HG03060 (cell line): Measurements from ENCODE around the gene NOD2.

Experiments used
- ATAC-seq: cut with Tn5 transposase; IDR thresholded peaks from one replicate; pipeline ENCODE4 v1.9.1; 2021; ENCODE audit warnings: low read depth, moderate number of reproducible peaks; ENCODE audit not compliant: unreplicated experiment

NOD2 gene

DNA sequence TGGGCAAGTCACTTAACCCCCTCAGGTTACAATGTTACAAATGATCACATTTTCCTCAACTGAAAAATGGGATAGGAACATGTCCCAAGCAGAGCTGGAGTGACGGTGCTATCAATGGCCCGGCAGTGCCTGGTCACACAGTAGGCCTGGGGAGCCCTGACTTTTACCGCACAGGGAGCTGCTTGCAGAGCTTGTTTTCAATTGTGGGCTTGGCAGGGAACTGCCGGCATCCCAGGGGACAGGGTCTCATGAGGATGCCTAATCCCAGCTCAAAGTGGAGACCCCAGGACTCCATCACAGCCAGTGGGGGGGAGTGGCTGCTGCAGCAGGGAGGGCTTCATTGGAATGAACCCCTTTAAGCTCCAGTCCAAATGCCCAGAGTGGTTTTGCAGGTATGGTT lies 23.7 kb upstream of the NOD2 start:
- ATAC-seq, result no peak

DNA sequence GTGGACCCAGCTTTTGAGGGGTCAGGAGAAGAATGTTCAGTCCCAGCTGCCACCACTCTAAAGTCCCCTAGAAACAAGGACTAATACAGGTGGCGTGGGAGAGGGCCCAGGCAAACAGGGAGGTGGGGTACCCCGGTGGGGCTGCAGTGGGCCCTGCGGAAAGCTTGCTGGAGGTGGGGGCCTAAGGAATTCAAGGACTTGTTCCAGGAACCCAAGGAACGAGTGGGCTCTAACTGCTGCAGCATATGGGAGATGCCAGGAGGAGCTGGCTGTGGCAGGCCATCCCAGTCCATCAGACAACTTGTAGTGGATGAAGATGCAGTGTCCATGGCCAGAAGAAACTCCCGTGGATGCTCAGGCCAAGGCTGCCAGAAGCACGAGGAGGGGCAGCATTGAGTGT lies 22.9 kb upstream of the NOD2 start:
- no peak for ATAC-seq

DNA sequence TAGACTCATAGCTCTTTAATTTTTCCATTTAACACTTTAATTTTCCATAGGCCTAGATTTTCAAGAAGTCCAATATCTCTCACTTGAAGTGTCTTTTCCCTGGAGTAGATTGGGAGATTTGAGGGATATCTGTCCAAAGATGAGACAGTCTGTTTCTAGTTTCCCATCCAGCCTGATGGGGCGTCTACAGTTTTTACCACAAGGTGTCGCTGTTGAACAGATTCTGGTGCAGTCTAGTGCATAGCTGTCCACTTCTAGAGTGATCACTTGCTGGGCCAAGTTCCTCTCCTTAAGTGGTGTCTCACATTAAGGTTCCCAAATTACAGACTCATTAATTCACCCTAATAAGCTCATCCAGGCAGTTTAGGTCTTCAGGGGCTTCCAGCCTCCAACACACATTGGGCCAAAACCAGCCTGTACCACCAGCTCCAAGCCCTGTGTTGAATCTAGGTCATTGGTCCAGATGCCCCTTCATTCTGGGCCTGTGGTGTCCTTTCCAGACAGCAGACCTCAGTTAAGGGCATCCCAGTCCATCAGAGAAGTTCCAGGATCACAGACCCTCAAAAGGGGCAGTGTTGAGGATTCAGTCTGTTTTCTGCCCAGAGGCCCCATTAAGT lies 21.7 kb upstream of the NOD2 start:
- ATAC-seq, result no peak

DNA sequence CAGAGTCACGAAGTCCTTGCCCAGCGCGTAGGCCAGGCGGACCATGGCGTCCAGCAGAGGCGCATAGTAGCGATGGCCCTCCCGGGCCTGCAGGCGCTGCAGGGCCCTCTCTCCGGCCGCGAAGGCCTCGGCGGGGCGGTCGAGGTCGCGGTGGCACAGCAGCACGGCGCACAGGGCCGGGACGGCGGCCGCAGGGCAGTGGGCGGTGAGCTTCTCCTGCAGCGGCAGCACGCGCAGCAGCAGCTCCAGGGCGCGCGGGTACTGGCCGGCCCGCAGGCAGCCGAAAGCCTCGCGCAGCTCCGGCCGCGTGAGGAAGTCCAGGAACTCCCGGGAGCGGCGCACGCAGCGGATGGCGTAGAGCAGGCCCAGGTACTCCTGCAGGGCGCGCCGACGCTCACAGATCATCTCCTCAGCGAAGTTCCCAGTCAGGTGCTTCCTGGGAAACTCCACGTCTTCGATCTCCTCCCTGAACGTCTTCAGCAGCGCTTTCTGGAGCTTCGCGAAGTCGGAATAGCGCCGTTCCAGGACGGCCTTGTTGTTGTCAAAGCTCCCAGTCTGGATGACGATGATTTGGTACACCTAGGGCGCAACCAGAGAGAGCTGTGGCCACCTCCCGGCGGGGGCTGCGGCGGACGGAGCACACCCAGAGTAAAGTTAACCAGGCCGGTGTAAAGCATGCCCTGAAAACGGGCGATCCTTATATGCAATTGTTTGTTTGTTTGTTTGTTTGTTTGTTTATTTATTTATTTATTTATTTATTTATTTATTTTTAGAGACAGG lies 19.7 kb upstream of the NOD2 start:
- no peak for ATAC-seq

DNA sequence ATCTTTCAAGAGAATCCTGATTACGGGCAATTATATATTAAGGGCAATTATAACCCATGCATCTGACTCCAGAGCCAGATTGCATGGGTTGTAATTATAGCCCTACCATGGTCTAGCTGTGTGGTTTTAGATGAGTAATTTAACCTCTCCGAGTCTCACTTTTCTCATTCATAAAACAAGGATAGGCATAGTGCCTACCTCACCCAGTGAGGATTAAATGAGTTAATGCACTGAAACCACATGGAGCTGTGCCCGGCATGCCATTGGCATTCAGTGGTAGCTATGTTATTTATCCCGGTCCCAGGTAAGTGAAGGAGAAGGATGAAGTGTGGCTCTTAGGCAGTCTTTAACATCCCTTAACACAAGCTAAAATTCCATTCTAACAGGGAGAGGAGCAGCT lies 18.6 kb upstream of the NOD2 start:
- no peak for ATAC-seq

DNA sequence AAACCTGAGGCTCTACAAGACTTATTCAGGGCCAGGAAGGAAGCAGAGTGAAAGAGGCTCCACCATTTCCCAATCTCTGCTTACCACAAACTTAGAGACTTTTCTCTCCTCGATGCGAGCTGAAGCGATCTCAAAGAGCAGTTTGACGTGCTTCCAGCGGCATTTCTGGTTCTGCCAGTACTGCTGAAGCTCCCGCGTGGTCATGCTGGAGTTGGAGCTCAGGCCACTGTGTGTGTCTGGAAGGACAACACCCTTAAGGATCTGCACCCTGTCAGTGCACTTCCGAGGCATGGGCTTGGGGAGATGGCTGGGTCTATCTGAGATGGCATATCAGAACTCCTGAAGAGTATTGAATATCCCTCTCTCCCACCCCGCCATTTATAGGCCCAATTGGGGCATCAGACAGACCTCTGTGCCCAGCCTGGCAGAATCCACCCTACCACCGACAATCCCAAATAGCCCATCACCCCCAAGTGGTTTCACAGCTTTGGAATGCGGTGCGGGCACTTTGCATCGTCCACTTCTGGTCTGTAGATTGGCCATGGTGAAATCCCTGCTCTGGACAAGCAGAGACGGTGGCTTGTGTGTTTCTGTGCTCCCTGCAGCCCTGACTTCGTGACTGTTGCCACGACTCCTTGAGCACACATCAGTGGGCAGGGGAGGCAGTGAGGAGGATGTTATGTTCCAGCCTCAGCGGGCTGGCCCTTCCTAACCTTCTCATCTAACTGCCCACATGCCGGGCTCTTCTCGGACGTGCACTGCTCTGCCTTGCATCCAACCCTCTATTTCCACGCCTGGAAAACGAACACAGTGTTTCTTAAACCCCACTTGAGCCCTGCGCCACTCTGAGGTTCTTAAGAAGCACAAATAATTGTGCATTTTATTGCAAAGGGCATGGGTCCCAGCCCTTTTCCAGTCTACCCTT lies 17.5 kb upstream of the NOD2 start:
- ATAC-seq, result no peak

DNA sequence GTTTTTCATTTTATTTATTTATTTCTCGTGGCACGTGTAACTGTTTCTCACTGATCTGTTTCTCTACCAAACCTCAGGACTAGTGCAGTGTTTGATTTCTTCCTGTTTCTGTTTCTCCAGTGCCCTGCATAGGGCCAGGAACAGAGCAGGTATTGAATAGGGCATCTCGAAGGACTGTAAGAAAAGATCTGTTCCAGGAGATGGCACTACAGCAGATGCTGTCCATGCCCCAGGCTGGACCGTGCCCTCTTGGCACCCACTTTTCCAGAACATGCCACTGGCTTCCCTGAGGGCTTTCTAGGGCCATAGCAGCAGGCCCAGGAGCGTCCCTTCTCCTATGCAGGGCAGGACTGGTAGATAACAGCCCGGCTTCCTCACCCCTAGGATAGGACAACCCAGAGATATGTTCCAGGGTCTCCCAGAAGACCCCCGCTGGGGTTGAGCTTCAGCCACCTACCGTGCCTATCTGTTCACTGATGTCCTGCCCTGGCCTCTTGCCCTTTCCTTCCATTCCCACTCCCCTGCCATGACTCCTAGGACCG lies 16.7 kb upstream of the NOD2 start:
- no peak for ATAC-seq

DNA sequence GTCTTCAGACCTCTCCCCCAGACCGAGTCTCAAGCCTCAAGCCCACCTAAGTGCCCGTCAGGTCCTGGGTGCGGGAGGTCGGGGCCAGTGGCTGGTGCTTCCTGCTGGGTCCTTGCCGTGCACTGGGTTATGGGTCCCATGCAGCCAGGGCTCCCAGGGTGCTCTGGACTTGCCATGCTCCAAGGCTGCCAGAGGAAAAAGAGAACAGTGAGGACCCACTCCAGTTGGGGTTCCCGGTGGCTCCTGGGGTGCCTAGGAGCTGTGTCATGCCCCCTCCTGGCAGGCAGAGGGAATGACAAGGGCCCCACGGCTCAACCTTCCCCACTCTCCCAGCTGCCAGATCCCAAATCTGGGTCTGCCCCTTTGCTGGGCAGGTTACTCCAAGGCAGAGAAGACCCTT lies 16.1 kb upstream of the NOD2 start:
- no peak for ATAC-seq

DNA sequence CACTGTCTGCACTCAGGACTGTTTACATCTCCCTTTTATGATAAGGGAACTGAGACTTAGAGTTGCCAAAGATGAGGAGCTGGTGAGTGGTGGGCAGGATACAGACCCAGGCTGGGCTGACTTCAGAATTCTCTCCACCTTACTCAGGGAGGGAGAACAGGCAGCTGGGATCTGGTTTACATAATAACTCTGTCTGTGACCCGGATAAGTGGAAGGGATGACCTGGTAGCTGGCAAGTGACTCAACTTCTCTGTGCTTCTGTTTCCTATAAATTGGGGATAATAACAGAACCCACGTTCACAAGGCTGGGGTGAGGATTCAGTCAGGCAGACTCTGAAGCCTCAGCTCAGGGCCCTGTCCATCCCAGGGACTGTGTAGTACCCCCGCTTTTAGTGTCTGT lies 14.9 kb upstream of the NOD2 start:
- ATAC-seq, result no peak

DNA sequence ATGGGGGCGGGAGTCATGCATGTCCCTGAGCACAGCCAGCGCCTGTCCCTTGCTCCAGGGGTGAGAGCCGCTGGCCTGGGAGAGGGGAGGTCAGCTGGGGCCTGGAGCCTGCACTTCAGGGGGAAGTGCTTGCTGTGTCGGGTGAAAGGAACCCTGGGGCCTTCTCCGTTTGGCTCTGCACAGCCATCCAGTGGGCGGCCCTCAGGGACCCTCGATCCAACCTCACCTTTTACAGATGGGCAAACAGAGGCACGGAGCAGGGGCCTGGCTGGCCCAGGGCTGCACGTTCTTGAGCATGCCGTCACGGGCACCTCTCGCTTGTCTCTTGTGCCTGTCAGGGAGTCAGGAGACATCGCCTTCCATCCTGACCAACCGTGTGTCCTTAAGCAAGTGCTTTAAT lies 14.1 kb upstream of the NOD2 start:
- ATAC-seq, result no peak

DNA sequence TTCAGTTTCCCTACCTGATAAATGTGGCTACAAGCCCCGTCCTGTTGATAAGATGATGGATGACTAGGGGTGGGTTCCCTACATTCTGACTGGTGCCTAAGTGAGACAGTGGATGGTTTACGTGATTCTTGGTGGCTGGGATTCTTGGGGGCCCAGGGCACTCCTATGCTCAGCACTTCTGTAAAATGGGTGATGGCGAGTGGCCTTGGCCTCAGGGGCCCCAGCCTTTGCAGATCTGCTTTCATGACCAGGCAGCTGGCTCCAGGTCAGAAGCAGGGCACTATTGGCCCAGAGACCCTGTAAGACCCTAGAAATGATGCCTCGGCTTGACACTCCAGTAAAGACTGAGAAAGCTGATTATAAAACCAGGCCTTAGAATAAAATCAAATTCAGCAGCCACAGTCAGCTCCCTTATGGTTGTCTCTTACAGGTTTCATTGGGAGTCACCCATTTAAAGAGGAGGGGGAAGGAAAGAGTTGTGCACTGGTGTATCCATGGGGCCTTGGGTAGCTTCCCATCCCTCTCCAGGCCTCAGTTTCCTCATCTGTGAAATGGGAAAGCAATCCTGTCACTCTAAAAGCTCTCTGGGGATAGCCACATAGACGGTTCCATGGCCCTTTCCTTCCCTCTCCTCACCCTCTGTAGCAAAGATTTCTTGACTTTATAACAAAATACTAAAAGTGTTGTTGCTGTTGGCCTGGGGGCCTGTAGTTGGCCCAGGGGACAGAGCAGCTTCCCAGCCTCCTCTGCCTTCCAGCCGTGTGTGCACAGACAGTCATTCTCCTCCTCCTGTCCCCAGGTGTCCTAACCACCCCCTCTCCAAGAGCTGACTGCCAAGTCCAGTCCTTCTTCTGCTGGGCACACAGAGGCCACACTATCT lies 13.5 kb upstream of the NOD2 start:
- no peak for ATAC-seq

DNA sequence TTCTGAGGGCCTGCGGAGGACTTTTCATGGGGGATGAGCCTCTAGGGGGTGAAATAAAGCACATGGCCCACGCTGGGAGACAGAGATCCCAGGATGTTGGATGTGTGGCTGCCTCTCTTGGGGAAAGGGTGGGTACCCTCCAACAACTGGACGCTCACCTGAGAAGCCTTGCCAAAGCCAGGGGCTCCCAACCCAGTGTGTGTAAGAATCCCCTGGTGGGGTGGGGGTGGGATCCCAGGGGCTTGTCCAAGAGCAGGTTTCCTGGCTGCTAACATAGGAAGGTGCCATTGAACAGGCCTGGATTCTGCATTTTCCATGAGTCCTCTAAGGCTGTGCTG lies 12.9 kb upstream of the NOD2 start:
- no peak for ATAC-seq

DNA sequence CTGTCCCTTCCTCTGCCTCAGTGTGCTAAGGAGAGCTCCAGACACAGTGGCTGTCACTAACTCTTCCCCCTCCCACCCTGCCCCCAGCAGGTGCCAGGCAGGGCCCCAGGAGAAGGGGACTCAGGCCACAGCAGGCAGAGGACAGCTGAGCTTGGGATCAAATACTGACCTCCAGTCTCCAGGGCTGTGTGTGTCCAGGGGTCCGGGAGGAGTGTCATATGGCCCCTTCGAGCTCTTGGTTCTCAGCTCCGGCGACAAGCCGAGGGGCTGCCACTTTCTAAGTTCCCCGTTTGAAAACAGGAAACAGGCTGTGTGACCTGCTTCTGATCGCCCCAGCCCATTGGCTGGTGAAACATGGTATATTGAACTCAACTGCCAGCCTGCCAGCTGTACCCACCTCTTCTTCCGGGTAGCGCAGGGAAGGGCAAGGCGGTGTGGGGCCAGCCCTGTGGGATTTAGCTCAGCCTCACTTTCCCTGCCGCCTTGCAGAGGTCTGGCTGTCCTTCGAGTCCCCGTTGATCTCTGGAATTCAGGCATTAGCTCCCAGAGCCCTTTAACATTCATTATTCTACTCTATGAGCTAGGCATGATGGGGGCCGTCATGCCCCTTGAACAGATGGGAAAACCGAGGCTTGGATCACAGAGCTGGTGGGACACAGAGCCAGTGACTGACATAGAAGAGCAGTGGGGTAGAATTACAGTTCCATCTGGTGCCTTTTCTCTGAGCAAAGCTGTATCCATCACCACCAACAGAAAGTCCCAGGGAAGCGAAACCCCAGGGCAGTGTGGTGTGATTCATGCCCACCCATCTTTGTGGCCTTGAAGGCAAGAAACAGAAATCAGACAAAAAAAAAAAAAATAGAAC lies 12.2 kb upstream of the NOD2 start, which contains the start of gene SNX20:
SNX20 (minus strand) TSS at position 292 of the 865 bp plus-strand sequence. CDS start 3,786 bp downstream, outside the sequence.
- ATAC-seq, result peak; percentile 47

DNA sequence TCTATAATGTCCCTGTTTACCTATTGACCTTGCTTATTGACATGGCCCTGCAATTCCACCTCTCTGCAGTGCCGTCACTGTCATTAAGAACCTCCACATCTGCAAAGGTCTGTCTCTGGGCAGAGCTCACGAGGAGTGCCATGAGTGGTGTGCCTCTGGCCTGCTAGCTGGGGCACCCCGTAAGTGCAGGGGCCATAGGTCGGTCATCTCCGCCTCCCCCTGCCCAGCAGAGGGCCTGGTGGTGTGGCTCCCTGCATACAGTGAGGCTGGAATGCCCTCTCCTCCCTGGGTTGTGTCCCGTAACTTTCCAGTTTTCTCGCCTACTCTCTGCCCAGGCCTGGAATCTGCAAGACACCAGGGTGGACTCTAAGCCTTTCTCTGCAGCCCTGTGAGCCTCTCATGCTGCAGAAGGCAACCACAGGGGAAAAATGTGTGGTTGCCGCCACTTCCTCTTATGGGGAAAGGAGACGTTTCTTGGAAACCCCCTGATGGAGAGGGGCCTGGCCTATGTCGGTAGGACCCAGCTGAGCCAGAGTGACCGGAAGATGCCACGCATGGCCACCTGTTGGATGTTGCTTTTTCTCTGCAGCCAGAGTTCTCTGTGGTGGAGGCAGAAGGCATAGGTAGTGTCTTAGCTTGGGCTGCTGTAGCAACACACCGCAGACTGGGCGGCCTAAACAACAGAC lies 9.6 kb upstream of the NOD2 start:
- peak; percentile 39 for ATAC-seq

DNA sequence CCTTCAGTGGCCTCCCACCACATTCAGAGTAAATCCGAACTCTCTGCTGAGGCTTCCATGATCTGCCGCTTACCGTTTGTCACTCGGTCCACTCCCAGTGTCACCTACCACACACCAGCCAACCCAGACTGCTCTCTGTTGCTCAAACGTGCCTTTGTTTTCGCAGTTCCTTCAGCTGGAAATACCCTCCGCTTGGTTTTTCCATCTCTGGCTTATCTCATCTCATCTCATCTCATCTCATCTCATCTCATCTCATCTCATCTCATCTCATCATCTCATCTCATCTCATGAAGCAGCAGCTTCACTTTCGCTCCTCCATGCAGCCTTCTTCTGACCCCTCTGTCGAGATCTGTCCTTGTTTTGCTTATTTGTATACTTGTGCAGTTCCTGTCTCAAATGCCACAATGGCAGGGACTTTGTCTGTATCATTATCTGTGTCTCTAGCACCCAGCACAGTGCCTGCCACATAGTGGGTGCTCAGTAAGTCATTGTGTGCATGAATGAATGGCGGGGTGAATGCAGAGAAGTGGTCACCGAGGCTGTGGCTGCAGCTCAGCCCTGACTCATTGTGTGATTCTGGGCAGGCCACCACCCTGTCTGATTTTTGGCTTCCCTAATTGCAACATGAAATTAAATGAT lies 8.5 kb upstream of the NOD2 start:
- ATAC-seq, result no peak

DNA sequence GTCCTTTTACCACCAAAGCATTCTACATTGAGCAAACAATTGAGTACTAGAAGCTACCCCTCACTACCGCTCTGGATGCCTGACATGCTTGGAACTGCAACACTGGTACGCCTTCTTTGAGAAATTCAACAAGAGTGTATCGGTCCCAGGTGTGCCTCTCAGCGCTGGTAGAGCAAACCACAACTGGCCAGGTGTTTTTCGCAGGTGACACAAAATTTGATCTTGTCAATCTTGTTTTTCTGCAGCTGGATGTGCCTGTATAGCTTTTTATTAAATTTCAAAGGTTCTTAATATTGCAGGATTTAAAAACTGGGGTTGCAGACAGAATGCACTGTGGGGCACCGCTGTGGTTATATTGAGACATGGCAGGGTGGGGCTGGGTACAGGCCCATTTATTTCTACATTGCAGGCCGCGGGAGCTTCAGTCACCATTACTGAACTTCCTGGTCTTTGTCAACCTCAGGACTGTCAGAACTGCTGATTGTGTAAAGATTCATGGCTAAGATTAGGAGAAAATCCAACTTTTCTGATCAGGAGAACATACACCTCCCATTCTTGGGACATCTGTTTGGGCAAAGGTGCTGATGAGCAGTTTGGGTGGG lies 7.8 kb upstream of the NOD2 start:
- no peak for ATAC-seq

DNA sequence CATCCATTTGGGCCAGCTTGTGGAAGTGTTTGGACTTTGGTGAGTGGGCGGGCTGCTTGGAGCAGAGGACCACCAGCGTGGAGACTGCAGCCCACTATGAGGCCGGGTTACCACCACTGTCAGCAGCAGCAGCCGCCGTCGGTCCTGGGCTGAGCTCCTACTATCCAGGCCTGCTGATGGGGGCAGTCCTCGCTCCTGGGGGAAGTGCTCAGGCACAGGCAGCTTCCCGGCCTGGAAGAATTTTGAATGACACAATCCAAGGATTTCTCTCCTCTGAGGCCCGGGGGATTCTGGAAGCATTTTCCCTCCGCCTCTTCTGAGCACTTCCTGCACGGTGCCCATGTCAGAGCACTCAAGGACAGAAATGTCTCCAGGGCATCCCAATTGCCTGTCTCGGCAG lies 5.3 kb upstream of the NOD2 start:
- no peak for ATAC-seq

DNA sequence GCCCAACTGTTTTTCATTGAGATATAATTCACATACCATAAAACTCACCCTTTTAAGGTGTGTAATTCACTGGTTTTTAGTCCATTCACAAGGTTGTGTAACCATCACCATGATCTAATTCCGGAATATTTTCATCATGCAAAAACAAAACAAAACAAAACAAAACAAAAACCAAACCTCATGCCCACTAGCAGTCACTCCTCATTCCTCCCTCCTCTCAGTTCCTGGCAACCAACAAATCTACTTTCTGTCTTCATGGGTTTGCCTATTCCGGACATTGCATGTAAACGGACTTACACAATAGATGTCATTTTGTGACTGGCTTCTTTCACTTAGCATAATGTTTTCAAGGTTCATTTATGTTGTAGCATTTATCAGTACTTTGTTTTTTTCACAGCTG lies 4.5 kb upstream of the NOD2 start:
- ATAC-seq, result no peak
